Measurements from ENCODE around the gene STARD8. TPM values are rescaled to one million over a fixed set of nuclear protein-coding genes. Genes with fewer than 3 reads are reported as not detected.
"Not testable (repeated sequence)": the region's sequence is repeated elsewhere in the genome, so short reads cannot be mapped to it uniquely, and the experiment has no call there.

STARD8 gene
- total RNA-seq, 4 donors from 2014 or later: 14.2 to 40.2 (median 24.2) TPM

GRCh38 chrX:68732906-68733493 lies 85.5 kb downstream of the STARD8 start:
- no peak for TF ChIP-seq CTCF (IDR thresholded peaks at IDR 0.05)
- no peak for ATAC-seq (ENCODE audit: low FRiP score)
- DNase-seq (ENCODE audit: low spot score): peak; percentile 32

GRCh38 chrX:68735266-68735665 lies 87.8 kb downstream of the STARD8 start:
- ATAC-seq (ENCODE audit: low FRiP score) (no peak), DNase-seq (ENCODE audit: low spot score) (no peak)
- no peak for TF ChIP-seq CTCF (IDR thresholded peaks at IDR 0.05)

- not testable (repeated sequence) for ATAC-seq (ENCODE audit: low FRiP score)
Observed at GRCh38 chrX:68741864-68742263, 94.4 kb downstream of the STARD8 start.

GRCh38 chrX:68743754-68744153 lies 96.3 kb downstream of the STARD8 start:
- ATAC-seq (ENCODE audit: low FRiP score) (no peak), DNase-seq (ENCODE audit: low spot score) (no peak)
- TF ChIP-seq CTCF (IDR thresholded peaks at IDR 0.05): no peak

More at GRCh38 chrX:68741864-68742263, 94.4 kb downstream of the STARD8 start:
- DNase-seq (ENCODE audit: low spot score): not testable (repeated sequence)

DNA sequence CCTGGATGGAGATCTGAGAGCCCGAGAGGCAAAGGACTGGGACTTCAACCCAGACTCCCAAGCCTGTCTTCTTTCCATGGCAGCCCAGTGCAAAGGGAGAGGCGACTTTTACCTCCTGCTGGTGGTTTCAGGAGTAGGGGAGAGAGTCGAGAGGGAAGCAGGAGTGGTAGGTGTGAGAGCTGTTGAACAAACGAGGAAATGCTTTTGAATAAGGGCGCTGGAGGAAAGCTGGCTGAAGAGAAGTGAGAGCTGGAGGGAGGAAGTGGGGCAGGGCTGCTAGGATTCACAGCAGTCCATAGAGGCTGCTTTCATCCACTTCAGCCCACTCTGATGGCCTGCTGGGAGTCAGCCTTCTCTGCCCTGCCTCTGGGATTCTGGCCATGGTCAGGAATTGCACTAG lies 99.5 kb downstream of the STARD8 start:
- no peak for DNase-seq (ENCODE audit: low spot score)
- no peak for TF ChIP-seq CTCF (IDR thresholded peaks at IDR 0.05)
- ATAC-seq (ENCODE audit: low FRiP score): no peak

DNA sequence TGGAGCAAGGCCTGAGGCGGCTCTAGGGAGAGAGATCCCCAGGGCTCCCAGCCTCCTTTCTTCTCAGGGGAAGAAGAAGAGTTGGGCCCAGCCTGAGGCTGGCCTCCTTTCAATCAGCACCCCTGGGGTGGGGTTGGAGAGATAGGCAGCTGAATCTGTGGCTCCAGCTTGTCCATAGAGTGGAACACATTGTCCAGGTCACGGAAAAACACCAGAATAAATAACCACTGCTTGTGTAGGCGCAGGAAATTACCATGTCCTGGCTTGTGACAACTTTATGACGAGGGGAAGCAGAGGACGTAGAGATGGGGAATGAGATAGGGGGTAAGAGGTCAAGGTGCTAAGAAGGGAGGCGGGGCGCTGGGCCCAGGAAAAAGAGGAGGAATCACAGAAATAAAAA lies 100.6 kb downstream of the STARD8 start:
- ATAC-seq (ENCODE audit: low FRiP score) (no peak), DNase-seq (ENCODE audit: low spot score) (no peak)
- TF ChIP-seq CTCF (IDR thresholded peaks at IDR 0.05): no peak

- ATAC-seq (ENCODE audit: low FRiP score): no peak
- no peak for DNase-seq (ENCODE audit: low spot score)
- no peak for TF ChIP-seq CTCF (IDR thresholded peaks at IDR 0.05)
Observed at GRCh38 chrX:68749426-68749825, 102.0 kb downstream of the STARD8 start.

Measured in omental fat pad (tissue), 4 donors.